ENCODE results near the gene OTOR.

DNA sequence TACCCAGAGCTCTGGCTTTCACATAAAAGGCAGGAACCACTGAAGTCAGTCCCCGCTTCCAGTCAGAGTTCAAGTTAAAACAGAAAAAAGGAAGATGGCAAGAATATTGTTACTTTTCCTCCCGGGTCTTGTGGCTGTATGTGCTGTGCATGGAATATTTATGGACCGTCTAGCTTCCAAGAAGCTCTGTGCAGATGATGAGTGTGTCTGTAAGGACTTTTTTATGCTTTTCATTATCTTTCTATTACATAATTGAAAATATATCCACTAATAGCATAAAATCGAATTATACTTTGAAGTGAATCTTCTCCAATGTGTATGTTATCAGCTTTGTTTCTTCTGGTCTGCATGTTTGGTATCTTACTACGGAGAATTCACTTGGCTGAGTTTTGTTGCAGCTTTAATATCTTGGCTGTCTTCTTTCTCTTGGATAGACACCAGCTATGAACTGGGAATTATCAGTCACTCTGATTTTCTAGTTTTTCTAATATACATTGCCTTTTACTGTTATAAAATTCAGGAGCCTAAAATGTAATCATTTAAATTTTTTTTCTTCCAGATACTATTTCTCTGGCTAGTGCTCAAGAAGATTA lies at the start of gene OTOR:
- TF ChIP-seq, protein P1, sequence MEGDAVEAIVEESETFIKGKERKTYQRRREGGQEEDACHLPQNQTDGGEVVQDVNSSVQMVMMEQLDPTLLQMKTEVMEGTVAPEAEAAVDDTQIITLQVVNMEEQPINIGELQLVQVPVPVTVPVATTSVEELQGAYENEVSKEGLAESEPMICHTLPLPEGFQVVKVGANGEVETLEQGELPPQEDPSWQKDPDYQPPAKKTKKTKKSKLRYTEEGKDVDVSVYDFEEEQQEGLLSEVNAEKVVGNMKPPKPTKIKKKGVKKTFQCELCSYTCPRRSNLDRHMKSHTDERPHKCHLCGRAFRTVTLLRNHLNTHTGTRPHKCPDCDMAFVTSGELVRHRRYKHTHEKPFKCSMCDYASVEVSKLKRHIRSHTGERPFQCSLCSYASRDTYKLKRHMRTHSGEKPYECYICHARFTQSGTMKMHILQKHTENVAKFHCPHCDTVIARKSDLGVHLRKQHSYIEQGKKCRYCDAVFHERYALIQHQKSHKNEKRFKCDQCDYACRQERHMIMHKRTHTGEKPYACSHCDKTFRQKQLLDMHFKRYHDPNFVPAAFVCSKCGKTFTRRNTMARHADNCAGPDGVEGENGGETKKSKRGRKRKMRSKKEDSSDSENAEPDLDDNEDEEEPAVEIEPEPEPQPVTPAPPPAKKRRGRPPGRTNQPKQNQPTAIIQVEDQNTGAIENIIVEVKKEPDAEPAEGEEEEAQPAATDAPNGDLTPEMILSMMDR (IDR thresholded peaks at IDR 0.05): no peak
- no peak for TF ChIP-seq EZH2phosphoT487 (IDR thresholded peaks at IDR 0.05)

Measured in neural progenitor cell (in vitro differentiated cells).